ENCODE results near the gene BICC1.

Gene BICC1

DNA sequence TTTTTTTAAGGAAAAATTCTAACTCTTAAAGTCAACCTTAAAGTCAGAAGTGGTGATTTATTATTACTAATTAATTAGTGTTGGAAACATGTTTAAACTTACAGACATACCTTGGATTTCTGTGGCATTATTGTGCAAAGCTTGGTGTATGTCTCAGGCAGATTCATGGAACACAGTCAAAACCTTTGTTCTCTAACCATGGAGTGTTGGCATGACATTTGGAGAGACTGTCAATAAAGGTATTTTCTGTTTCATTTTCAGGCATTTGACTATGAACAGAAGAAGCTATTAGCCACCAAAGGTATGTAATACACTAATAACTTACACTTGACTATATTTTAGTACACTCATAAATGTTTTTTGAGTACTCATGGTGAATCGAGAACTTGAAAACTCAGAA is 293.7 kb downstream of the BICC1 start:
- no peak for TF ChIP-seq SIN3A (IDR thresholded peaks at IDR 0.05; ENCODE audit: borderline replicate concordance, insufficient read depth, low read length)
- TF ChIP-seq TAF1 (IDR thresholded peaks at IDR 0.05; ENCODE audit: borderline replicate concordance, insufficient read depth, low read length) = no peak
- no peak for TF ChIP-seq FOXP2 (optimal IDR thresholded peaks at IDR 0.05; ENCODE audit: borderline replicate concordance, extremely low read depth, extremely low read length, insufficient read depth)
- TF ChIP-seq POLR2AphosphoS5 (IDR thresholded peaks at IDR 0.05; ENCODE audit: low read depth, low read length) = no peak
- TF ChIP-seq, protein P1, sequence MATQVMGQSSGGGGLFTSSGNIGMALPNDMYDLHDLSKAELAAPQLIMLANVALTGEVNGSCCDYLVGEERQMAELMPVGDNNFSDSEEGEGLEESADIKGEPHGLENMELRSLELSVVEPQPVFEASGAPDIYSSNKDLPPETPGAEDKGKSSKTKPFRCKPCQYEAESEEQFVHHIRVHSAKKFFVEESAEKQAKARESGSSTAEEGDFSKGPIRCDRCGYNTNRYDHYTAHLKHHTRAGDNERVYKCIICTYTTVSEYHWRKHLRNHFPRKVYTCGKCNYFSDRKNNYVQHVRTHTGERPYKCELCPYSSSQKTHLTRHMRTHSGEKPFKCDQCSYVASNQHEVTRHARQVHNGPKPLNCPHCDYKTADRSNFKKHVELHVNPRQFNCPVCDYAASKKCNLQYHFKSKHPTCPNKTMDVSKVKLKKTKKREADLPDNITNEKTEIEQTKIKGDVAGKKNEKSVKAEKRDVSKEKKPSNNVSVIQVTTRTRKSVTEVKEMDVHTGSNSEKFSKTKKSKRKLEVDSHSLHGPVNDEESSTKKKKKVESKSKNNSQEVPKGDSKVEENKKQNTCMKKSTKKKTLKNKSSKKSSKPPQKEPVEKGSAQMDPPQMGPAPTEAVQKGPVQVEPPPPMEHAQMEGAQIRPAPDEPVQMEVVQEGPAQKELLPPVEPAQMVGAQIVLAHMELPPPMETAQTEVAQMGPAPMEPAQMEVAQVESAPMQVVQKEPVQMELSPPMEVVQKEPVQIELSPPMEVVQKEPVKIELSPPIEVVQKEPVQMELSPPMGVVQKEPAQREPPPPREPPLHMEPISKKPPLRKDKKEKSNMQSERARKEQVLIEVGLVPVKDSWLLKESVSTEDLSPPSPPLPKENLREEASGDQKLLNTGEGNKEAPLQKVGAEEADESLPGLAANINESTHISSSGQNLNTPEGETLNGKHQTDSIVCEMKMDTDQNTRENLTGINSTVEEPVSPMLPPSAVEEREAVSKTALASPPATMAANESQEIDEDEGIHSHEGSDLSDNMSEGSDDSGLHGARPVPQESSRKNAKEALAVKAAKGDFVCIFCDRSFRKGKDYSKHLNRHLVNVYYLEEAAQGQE (IDR thresholded peaks at IDR 0.05; ENCODE audit: insufficient read depth in 1 of 2, low read depth in 2 of 2, low read length in 2 of 2) = no peak

DNA sequence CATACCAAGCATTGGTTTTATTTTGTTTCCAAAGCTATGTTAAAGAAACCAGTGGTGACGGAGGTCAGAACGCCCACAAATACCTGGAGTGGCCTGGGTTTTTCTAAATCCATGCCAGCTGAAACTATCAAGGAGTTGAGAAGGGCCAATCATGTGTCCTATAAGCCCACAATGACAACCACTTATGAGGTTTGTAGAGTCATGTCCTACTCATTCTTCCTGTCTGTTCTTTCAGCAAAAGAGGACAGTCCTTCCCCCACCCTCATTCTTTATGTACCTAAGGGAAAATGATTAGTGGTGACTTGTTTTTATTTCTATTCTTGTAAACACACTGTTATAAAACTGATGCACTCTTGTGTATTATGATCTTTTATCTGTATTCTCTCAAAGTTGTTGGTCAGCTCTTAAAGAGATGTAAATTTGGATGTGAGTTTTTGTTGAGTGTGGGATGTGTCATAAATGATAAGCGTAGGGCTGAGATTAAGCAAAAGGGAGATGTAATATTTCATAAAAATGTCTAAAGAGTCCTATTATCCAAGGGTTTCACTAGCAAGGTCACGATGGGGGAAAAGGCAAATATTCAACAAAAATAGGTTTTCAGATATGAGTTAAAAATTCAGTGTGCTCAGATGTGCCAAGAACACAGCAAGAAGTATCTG is 294.4 kb downstream of the BICC1 start:
- TF ChIP-seq, protein P1 (IDR thresholded peaks at IDR 0.05; ENCODE audit: insufficient read depth in 1 of 2, low read depth in 2 of 2, low read length in 2 of 2) = no peak
- TF ChIP-seq TAF1 (IDR thresholded peaks at IDR 0.05; ENCODE audit: borderline replicate concordance, insufficient read depth, low read length) (no peak), SIN3A (IDR thresholded peaks at IDR 0.05; ENCODE audit: borderline replicate concordance, insufficient read depth, low read length) (no peak)

DNA sequence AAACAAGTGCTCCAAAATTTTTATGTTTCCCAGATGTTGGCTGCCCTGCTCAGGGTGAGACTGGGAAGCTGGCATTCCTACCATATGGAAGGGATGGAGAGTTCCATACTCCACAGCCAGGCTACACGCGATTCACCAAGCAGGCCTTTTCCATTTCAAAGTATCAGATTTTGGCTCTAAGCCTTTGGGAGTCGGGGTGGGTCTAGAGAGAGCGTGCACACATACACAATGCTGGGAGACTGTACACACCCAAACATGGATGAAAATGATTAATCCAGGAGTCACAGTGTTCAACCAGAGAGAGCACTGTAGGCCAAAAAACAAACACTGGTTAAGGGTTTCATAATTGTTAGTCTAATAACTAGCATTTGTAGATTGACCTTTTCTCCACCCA is 295.0 kb downstream of the BICC1 start:
- TF ChIP-seq, protein P1 (IDR thresholded peaks at IDR 0.05; ENCODE audit: insufficient read depth in 1 of 2, low read depth in 2 of 2, low read length in 2 of 2) = no peak
- TF ChIP-seq FOXP2 (optimal IDR thresholded peaks at IDR 0.05; ENCODE audit: borderline replicate concordance, extremely low read depth, extremely low read length, insufficient read depth) = no peak
- TF ChIP-seq TAF1 (IDR thresholded peaks at IDR 0.05; ENCODE audit: borderline replicate concordance, insufficient read depth, low read length) = no peak
- TF ChIP-seq POLR2AphosphoS5 (IDR thresholded peaks at IDR 0.05; ENCODE audit: low read depth, low read length) = no peak
- no peak for TF ChIP-seq SIN3A (IDR thresholded peaks at IDR 0.05; ENCODE audit: borderline replicate concordance, insufficient read depth, low read length)

DNA sequence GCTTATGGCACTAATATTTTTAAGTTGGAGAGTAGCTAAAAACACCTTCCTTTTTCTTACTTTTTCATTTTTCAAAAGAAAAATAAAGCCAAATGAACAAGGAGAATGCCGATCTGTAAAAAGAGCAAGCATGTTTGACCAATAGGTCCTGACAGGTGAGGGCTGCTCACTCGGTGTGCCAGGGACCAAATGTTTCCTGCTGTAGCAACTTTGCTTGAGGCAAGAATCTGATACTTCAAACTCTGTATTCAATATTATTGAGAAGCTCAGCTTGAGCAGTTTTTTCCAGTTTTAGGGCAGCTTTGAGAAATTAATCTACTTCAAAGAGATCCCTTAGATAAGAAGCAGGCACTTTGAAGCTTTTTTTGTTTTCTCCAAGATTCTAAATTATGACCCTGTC is 298.1 kb downstream of the BICC1 start:
- TF ChIP-seq TAF1 (IDR thresholded peaks at IDR 0.05; ENCODE audit: borderline replicate concordance, insufficient read depth, low read length) (no peak), POLR2AphosphoS5 (IDR thresholded peaks at IDR 0.05; ENCODE audit: low read depth, low read length) (no peak), FOXP2 (optimal IDR thresholded peaks at IDR 0.05; ENCODE audit: borderline replicate concordance, extremely low read depth, extremely low read length, insufficient read depth) (no peak), SIN3A (IDR thresholded peaks at IDR 0.05; ENCODE audit: borderline replicate concordance, insufficient read depth, low read length) (no peak)
- TF ChIP-seq, protein P1 (IDR thresholded peaks at IDR 0.05; ENCODE audit: insufficient read depth in 1 of 2, low read depth in 2 of 2, low read length in 2 of 2) = no peak

DNA sequence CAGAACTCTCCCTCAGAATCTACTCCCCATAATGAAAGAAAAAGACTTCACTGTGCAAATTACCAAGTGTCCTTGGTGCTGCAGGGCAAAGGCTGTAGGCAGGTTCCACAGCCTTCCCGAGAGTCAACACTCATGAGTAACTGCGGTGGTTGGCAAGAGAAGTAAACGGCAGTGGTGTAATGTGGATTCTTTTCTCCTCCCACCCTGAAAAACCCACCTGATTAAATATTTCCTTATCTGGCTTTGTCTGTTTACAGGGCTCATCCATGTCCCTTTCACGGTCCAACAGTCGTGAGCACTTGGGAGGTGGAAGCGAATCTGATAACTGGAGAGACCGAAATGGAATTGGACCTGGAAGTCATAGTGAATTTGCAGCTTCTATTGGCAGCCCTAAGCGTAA is 300.9 kb downstream of the BICC1 start:
- TF ChIP-seq FOXP2 (optimal IDR thresholded peaks at IDR 0.05; ENCODE audit: borderline replicate concordance, extremely low read depth, extremely low read length, insufficient read depth) (no peak), POLR2AphosphoS5 (IDR thresholded peaks at IDR 0.05; ENCODE audit: low read depth, low read length) (no peak), SIN3A (IDR thresholded peaks at IDR 0.05; ENCODE audit: borderline replicate concordance, insufficient read depth, low read length) (no peak), TAF1 (IDR thresholded peaks at IDR 0.05; ENCODE audit: borderline replicate concordance, insufficient read depth, low read length) (no peak)
- TF ChIP-seq, protein P1 (IDR thresholded peaks at IDR 0.05; ENCODE audit: insufficient read depth in 1 of 2, low read depth in 2 of 2, low read length in 2 of 2) = no peak
